Measurements from ENCODE around the gene FCRL3. TPM values are rescaled to one million over a fixed set of nuclear protein-coding genes. Genes with fewer than 3 reads are reported as not detected.

FCRL3 gene
- total and polyA plus RNA-seq, 12 donors: 0.03 to 0.46 (median 0.08) TPM; not detected in 5

GRCh38 chr1:157648317-157648716 is 52.3 kb downstream of the FCRL3 start:
- Histone ChIP-seq H3K27ac (no peak overlapping the region), H3K9me3 (replicated peaks in 1 of 3) (no peaks in the 10 kb centered on the region), H3K36me3 (replicated peaks in 1 of 2) (no peaks in the 10 kb centered on the region), H3K4me1 (replicated peaks in 1 of 2) (no peaks in the 10 kb centered on the region), H3K27me3 (no peaks in the 10 kb centered on the region), H3K4me3 (no peak overlapping the region)
- DNase-seq: no peak
- intact Hi-C loops (cut with DNase I): no loop called here
- no peak for TF ChIP-seq CTCF (IDR thresholded peaks at IDR 0.05)
- TF ChIP-seq POLR2A (IDR thresholded peaks at IDR 0.05): no peak
- WGBS, 4 donors: 80 to 94% (median 88%) methylated on average over 3 of the region's 3 CpGs

- intact Hi-C loops (cut with DNase I): no loop called here
- Histone ChIP-seq H3K4me3 (no peak overlapping the region), H3K4me1 (replicated peaks in 1 of 2) (no peaks in the 10 kb centered on the region), H3K36me3 (replicated peaks in 1 of 2) (no peaks in the 10 kb centered on the region), H3K27me3 (no peaks in the 10 kb centered on the region), H3K27ac (no peak overlapping the region), H3K9me3 (replicated peaks in 1 of 3) (no peaks in the 10 kb centered on the region)
- DNase-seq: no peak
- TF ChIP-seq POLR2A (IDR thresholded peaks at IDR 0.05): no peak
- TF ChIP-seq CTCF (IDR thresholded peaks at IDR 0.05): no peak
Observed at GRCh38 chr1:157646144-157646543, 54.4 kb downstream of the FCRL3 start.

DNA sequence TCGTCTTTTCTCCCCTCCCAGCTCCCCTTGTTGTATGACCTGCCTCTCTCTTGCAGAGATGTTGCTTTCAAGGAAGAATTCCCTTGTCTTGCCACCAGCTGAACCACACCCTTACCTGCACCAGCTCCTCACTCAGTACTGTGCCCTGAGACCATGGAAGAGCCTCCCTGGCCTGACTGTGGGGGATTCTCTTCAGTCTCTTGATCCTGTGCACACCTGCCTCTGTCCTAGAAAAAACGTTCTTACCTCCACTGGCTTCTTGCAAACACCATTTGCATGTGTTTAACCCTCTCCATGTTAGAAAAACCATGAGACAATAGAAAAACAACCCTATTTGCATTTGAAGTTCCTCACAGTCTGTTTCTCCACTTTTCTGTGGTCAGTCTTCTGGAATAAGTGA is 59.4 kb downstream of the FCRL3 start:
- Histone ChIP-seq H3K27ac (no peak overlapping the region), H3K9me3 (replicated peaks in 1 of 3) (no peaks in the 10 kb centered on the region), H3K4me3 (no peak overlapping the region), H3K27me3 (no peaks in the 10 kb centered on the region), H3K36me3 (replicated peaks in 1 of 2) (no peaks in the 10 kb centered on the region), H3K4me1 (replicated peaks in 1 of 2) (no peaks in the 10 kb centered on the region)
- DNase-seq: no peak
- intact Hi-C loops (cut with DNase I): no loop called here
- TF ChIP-seq CTCF (IDR thresholded peaks at IDR 0.05): no peak
- TF ChIP-seq POLR2A (IDR thresholded peaks at IDR 0.05): no peak
- 14 to 33% (median 24%) methylated on average over 2 of the region's 2 CpGs for WGBS, 4 donors

- no peaks in the 10 kb centered on the region for H3K9me3 ChIP-seq (replicated peaks in 1 of 3)
- H3K4me1 ChIP-seq (replicated peaks in 1 of 2): no peaks in the 10 kb centered on the region
- no peak overlapping the region for H3K4me3 ChIP-seq
- no peaks in the 10 kb centered on the region for H3K36me3 ChIP-seq (replicated peaks in 1 of 2)
- H3K27ac ChIP-seq: no peak overlapping the region
- no peaks in the 10 kb centered on the region for H3K27me3 ChIP-seq
- no peak for TF ChIP-seq POLR2A (IDR thresholded peaks at IDR 0.05)
- no peak for TF ChIP-seq CTCF (IDR thresholded peaks at IDR 0.05)
- intact Hi-C loops (cut with DNase I): no loop called here
- no peak for DNase-seq
- 38 to 54% (median 40%) methylated on average over 4 of the region's 4 CpGs for WGBS, 4 donors
Observed at GRCh38 chr1:157639800-157640199, 60.8 kb downstream of the FCRL3 start.
